Measurements from ENCODE around the gene KIAA0930. TPM values are rescaled to one million over a fixed set of nuclear protein-coding genes. Genes with fewer than 3 reads are reported as not detected.

The KIAA0930 gene
- total and polyA plus RNA-seq, 5 donors from 2014 or later, result 0.70 to 21.3 (median 2.0) TPM

GRCh38 chr22:45205276-45205925 is 35.3 kb downstream of the KIAA0930 start:
- peak overlapping the region in 1 of 4 donors; percentile 71 for H3K4me3 Mint-ChIP-seq
- Histone ChIP-seq H3K27me3 (ENCODE audit: control insufficient read depth, insufficient read depth, low read length) (no peaks in the 10 kb centered on the region), H3K27ac (ENCODE audit: insufficient read depth, low read length, poor library complexity, severe bottlenecking) (no peak overlapping the region), H3K4me1 (ENCODE audit: control insufficient read depth, insufficient read depth, low read length, poor library complexity, severe bottlenecking) (no peaks in the 10 kb centered on the region), H3K36me3 (ENCODE audit: control insufficient read depth, insufficient read depth, low read length) (peaks cover 10% of the 10 kb centered on the region), H3K4me3 (ENCODE audit: low read depth, low read length) (no peak overlapping the region), H3K9me3 (ENCODE audit: control insufficient read depth in 2 of 2, low read length in 2 of 2) (no peaks in the 10 kb centered on the region)
- DNase-seq (no peak), ATAC-seq (ENCODE audit: low read depth in 2 of 2) (no peak)
- no peaks in the 10 kb centered on the region for H3K27me3 Mint-ChIP-seq
- H3K4me1 Mint-ChIP-seq, result peaks cover 0 to 5% (median 4%) of the 10 kb centered on the region in 4 donors
- H3K36me3 Mint-ChIP-seq, result peaks cover 24% of the 10 kb centered on the region
- H3K27ac Mint-ChIP-seq, result peak overlapping the region in 2 of 3 donors; percentile 39 to 47
- H3K9me3 Mint-ChIP-seq, result no peaks in the 10 kb centered on the region

DNA sequence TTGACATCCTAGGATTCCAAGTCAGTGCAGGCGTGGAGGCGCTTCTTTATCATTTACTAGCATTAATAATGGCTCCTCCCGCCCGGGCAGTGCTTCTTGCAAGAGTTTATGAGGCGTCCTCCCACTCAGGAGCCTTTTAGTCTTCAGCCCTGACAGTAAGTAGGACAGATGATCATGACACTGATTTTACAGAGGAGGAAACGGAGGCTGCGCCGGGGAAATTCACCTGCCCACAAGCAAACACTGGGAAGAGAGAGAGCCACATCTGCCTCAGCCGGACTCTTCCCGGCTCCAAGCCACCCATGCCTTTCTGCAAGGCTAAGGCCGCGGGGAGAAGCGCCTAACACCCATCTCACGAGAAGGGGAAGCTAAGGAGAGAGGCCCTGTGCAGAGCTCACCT is 35.9 kb downstream of the KIAA0930 start:
- DNase-seq, result no peak
- no peaks in the 10 kb centered on the region for H3K9me3 Mint-ChIP-seq
- H3K27me3 Mint-ChIP-seq, result no peaks in the 10 kb centered on the region
- Histone ChIP-seq H3K4me1 (ENCODE audit: control insufficient read depth, insufficient read depth, low read length, poor library complexity, severe bottlenecking) (no peaks in the 10 kb centered on the region), H3K27me3 (ENCODE audit: control insufficient read depth, insufficient read depth, low read length) (no peaks in the 10 kb centered on the region), H3K27ac (ENCODE audit: insufficient read depth, low read length, poor library complexity, severe bottlenecking) (no peak overlapping the region), H3K4me3 (ENCODE audit: low read depth, low read length) (no peak overlapping the region), H3K9me3 (ENCODE audit: control insufficient read depth in 2 of 2, low read length in 2 of 2) (no peaks in the 10 kb centered on the region), H3K36me3 (ENCODE audit: control insufficient read depth, insufficient read depth, low read length) (peaks cover 11% of the 10 kb centered on the region)
- ATAC-seq (ENCODE audit: low read depth in 2 of 2), result no peak
- H3K4me1 Mint-ChIP-seq, result peaks cover 0 to 4% (median 4%) of the 10 kb centered on the region in 4 donors
- no peak overlapping the region for H3K27ac Mint-ChIP-seq
- no peak overlapping the region for H3K4me3 Mint-ChIP-seq
- peaks cover 25% of the 10 kb centered on the region for H3K36me3 Mint-ChIP-seq

GRCh38 chr22:45204241-45204640 is 36.5 kb downstream of the KIAA0930 start:
- no peak overlapping the region for H3K27ac ChIP-seq (ENCODE audit: insufficient read depth, low read length, poor library complexity, severe bottlenecking)
- H3K27me3 ChIP-seq (ENCODE audit: control insufficient read depth, insufficient read depth, low read length), result no peaks in the 10 kb centered on the region
- peaks cover 0 to 4% (median 2%) of the 10 kb centered on the region in 4 donors for H3K4me1 Mint-ChIP-seq
- peaks cover 11% of the 10 kb centered on the region for H3K36me3 ChIP-seq (ENCODE audit: control insufficient read depth, insufficient read depth, low read length)
- no peak overlapping the region for H3K27ac Mint-ChIP-seq
- peaks cover 25% of the 10 kb centered on the region for H3K36me3 Mint-ChIP-seq
- no peaks in the 10 kb centered on the region for H3K27me3 Mint-ChIP-seq
- H3K4me1 ChIP-seq (ENCODE audit: control insufficient read depth, insufficient read depth, low read length, poor library complexity, severe bottlenecking), result no peaks in the 10 kb centered on the region
- no peak overlapping the region for H3K4me3 ChIP-seq (ENCODE audit: low read depth, low read length)
- no peak for ATAC-seq (ENCODE audit: low read depth in 2 of 2)
- no peak overlapping the region for H3K4me3 Mint-ChIP-seq
- no peaks in the 10 kb centered on the region for H3K9me3 Mint-ChIP-seq
- H3K9me3 ChIP-seq (ENCODE audit: control insufficient read depth in 2 of 2, low read length in 2 of 2), result no peaks in the 10 kb centered on the region
- DNase-seq, result no peak

- Histone ChIP-seq H3K4me1 (ENCODE audit: control insufficient read depth, insufficient read depth, low read length, poor library complexity, severe bottlenecking) (no peaks in the 10 kb centered on the region), H3K27ac (ENCODE audit: insufficient read depth, low read length, poor library complexity, severe bottlenecking) (no peak overlapping the region), H3K36me3 (ENCODE audit: control insufficient read depth, insufficient read depth, low read length) (peaks cover 12% of the 10 kb centered on the region), H3K27me3 (ENCODE audit: control insufficient read depth, insufficient read depth, low read length) (no peaks in the 10 kb centered on the region), H3K4me3 (ENCODE audit: low read depth, low read length) (no peak overlapping the region), H3K9me3 (ENCODE audit: control insufficient read depth in 2 of 2, low read length in 2 of 2) (no peaks in the 10 kb centered on the region)
- peaks cover 0 to 4% (median 1%) of the 10 kb centered on the region in 4 donors for H3K4me1 Mint-ChIP-seq
- no peaks in the 10 kb centered on the region for H3K27me3 Mint-ChIP-seq
- H3K36me3 Mint-ChIP-seq, result peaks cover 25% of the 10 kb centered on the region
- ATAC-seq (ENCODE audit: low read depth in 2 of 2), result no peak
- DNase-seq, result no peak
- H3K9me3 Mint-ChIP-seq, result no peaks in the 10 kb centered on the region
- H3K27ac Mint-ChIP-seq, result no peak overlapping the region
- H3K4me3 Mint-ChIP-seq, result no peak overlapping the region
Observed at GRCh38 chr22:45203150-45203951, 37.3 kb downstream of the KIAA0930 start.

DNA sequence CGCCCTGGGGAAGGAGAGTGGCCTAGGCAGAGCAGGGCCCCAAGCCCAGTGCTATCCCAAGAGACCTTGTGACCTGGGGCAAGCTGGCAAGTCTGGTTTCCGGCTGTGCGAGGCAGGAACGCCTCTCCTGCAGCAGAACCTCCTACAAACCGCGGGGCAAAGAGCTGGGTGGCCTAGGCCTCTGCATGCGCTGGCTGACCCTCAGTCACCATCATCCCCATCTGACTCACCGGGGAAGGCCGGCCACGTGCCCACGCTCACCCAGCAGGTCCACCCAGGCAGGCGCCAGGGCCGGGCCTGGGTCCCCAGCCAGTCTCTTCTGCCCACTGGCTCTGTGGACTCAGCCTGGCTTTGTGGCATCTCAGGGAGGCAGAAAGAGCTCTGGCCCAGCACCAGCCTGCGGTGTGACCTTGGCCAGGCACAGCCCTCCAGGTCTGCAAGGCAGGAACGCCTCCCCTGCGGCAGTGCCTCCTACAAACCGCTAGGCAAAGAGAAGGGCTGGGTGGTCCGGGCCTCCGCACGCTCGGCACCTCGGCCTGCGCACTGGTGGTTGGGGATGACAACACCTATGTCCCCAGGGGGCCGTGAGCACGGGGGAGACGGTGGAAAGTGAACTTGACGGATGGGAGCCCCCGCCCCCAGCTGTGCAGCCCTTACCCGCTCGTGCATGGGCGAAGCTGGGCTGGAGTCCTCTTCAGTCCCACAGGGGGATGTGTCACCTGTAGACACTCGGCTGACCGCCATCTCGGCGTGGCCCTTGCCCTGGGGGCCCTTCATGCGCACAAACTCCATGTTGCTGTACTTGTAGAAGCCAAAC is 38.2 kb downstream of the KIAA0930 start:
- no peak overlapping the region for H3K27ac Mint-ChIP-seq
- Histone ChIP-seq H3K4me3 (ENCODE audit: low read depth, low read length) (no peak overlapping the region), H3K27ac (ENCODE audit: insufficient read depth, low read length, poor library complexity, severe bottlenecking) (no peak overlapping the region), H3K27me3 (ENCODE audit: control insufficient read depth, insufficient read depth, low read length) (no peaks in the 10 kb centered on the region), H3K9me3 (ENCODE audit: control insufficient read depth in 2 of 2, low read length in 2 of 2) (no peaks in the 10 kb centered on the region), H3K4me1 (ENCODE audit: control insufficient read depth, insufficient read depth, low read length, poor library complexity, severe bottlenecking) (no peaks in the 10 kb centered on the region), H3K36me3 (ENCODE audit: control insufficient read depth, insufficient read depth, low read length) (peaks cover 18% of the 10 kb centered on the region)
- ATAC-seq (ENCODE audit: low read depth in 2 of 2) (no peak), DNase-seq (no peak)
- no peaks in the 10 kb centered on the region for H3K27me3 Mint-ChIP-seq
- H3K4me3 Mint-ChIP-seq, result no peak overlapping the region
- H3K4me1 Mint-ChIP-seq, result peaks cover 0 to 4% (median 0%) of the 10 kb centered on the region in 4 donors
- H3K9me3 Mint-ChIP-seq, result no peaks in the 10 kb centered on the region
- peaks cover 28% of the 10 kb centered on the region for H3K36me3 Mint-ChIP-seq

- H3K27ac Mint-ChIP-seq, result peak overlapping the region in 1 of 3 donors; percentile 7
- H3K9me3 ChIP-seq (ENCODE audit: control insufficient read depth in 2 of 2, low read length in 2 of 2), result no peaks in the 10 kb centered on the region
- H3K27me3 Mint-ChIP-seq, result no peaks in the 10 kb centered on the region
- H3K36me3 Mint-ChIP-seq, result peaks cover 28% of the 10 kb centered on the region
- no peaks in the 10 kb centered on the region for H3K4me1 ChIP-seq (ENCODE audit: control insufficient read depth, insufficient read depth, low read length, poor library complexity, severe bottlenecking)
- H3K36me3 ChIP-seq (ENCODE audit: control insufficient read depth, insufficient read depth, low read length), result peaks cover 20% of the 10 kb centered on the region
- ATAC-seq (ENCODE audit: low read depth in 2 of 2) (no peak), DNase-seq (no peak)
- H3K27me3 ChIP-seq (ENCODE audit: control insufficient read depth, insufficient read depth, low read length), result no peaks in the 10 kb centered on the region
- H3K27ac ChIP-seq (ENCODE audit: insufficient read depth, low read length, poor library complexity, severe bottlenecking), result no peak overlapping the region
- no peak overlapping the region for H3K4me3 Mint-ChIP-seq
- no peak overlapping the region for H3K4me3 ChIP-seq (ENCODE audit: low read depth, low read length)
- H3K4me1 Mint-ChIP-seq, result peaks cover 0 to 4% (median 0%) of the 10 kb centered on the region in 4 donors
- H3K9me3 Mint-ChIP-seq, result no peaks in the 10 kb centered on the region
Observed at GRCh38 chr22:45201678-45202332, 38.9 kb downstream of the KIAA0930 start.

DNA sequence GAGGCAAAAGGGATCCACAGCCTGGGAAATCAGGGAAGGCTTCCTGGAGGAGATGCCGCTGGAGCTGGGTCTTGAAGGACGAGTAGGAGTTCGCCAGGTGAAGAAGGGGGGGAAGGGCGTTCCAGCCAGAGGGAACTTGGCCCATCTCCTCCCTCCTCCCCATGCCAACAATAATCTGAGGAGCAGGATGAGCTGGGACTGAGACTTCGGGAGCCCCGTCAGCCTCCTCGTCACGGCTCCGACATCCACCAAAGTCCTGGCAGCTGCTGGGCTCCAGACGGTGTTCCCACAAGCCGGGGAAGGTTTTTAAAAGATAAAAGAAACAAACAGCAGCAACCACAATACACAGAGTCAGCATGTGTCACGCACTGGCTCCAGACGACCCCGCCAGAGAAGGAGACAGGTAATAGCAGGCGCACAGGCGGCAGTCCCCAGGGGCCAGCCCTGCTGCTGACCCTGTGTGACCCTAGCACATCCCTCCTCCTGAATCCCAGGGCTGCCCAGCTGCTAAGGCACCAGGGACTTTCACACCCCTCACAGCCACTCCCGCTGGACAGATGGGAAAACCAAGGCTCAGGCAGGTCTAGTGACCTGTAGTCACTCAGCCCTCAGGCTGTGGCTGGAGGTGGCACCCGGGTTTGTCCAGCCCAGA is 39.7 kb downstream of the KIAA0930 start:
- Histone ChIP-seq H3K9me3 (ENCODE audit: control insufficient read depth in 2 of 2, low read length in 2 of 2) (no peaks in the 10 kb centered on the region), H3K4me1 (ENCODE audit: control insufficient read depth, insufficient read depth, low read length, poor library complexity, severe bottlenecking) (no peaks in the 10 kb centered on the region), H3K36me3 (ENCODE audit: control insufficient read depth, insufficient read depth, low read length) (peaks cover 20% of the 10 kb centered on the region), H3K27me3 (ENCODE audit: control insufficient read depth, insufficient read depth, low read length) (no peaks in the 10 kb centered on the region), H3K27ac (ENCODE audit: insufficient read depth, low read length, poor library complexity, severe bottlenecking) (no peak overlapping the region), H3K4me3 (ENCODE audit: low read depth, low read length) (no peak overlapping the region)
- no peaks in the 10 kb centered on the region for H3K27me3 Mint-ChIP-seq
- peaks cover 0 to 4% (median 0%) of the 10 kb centered on the region in 4 donors for H3K4me1 Mint-ChIP-seq
- H3K9me3 Mint-ChIP-seq, result no peaks in the 10 kb centered on the region
- H3K36me3 Mint-ChIP-seq, result peaks cover 25% of the 10 kb centered on the region
- DNase-seq, result no peak
- no peak overlapping the region for H3K4me3 Mint-ChIP-seq
- H3K27ac Mint-ChIP-seq, result peak overlapping the region in 1 of 3 donors; percentile 63
- ATAC-seq (ENCODE audit: low read depth in 2 of 2), result no peak
